Caco-2 (cell line): ENCODE measurements around the gene PRKAG2. TPM values are rescaled to one million over a fixed set of nuclear protein-coding genes. Genes with fewer than 3 reads are reported as not detected.

Source experiments
- BruUV-seq: library from RNA; stranded (reverse); fragments of 400-500 nt; replicated peaks from 2 replicates; lab custom pipeline; 2021; lab: Mats Ljungman, UMichigan
- CTCF ChIA-PET: fragments of 300-600 bp; sonication (Branson Sonifier 250); formaldehyde crosslinking; loops from one replicate; lab custom pipeline; 2022; ENCODE audit warnings: antibody characterized with exemption; lab: Charles Lee
- POLR2A ChIA-PET: fragments of 300-600 bp; sonication (Branson Sonifier 250); formaldehyde crosslinking; loops from one replicate; lab custom pipeline; 2022; ENCODE audit warnings: antibody characterized with exemption; lab: Charles Lee
- DNase-seq, 2 experiments: peaks; one replicate each; pipeline versions ENCODE4 v3.0.0 to v3.0.0-alpha.2; 2020 to 2022
- H3K27me3 ChIP-seq: replicated peaks from 2 replicates; pipeline ENCODE4 v1.6.0; 2011; ENCODE audit warnings: low read length; ENCODE audit not compliant: control insufficient read depth, insufficient read depth
- H3K36me3 ChIP-seq: 2 replicates; pipeline ENCODE4 v1.5.1; 2011; ENCODE audit warnings: low read length; ENCODE audit not compliant: control insufficient read depth, insufficient read depth
- H3K4me1 ChIP-seq: fragments of 250-450 bp; sonication (Bioruptor Pico); 2 replicates; pipeline ENCODE4 v1.5.1; 2020; ENCODE audit warnings: mild to moderate bottlenecking
- H3K4me3 ChIP-seq: 2 replicates; pipeline ENCODE4 v1.5.1; 2011; ENCODE audit warnings: low read depth, mild to moderate bottlenecking, control low read depth, low read length
- H3K9me3 ChIP-seq: fragments of 250-450 bp; sonication (Bioruptor Pico); 2 replicates; pipeline ENCODE4 v1.5.1; 2020; ENCODE audit warnings: mild to moderate bottlenecking, moderate library complexity
- H3K27ac Mint-ChIP-seq: one replicate; pipeline ENCODE4 v1.8.0; 2022; ENCODE audit warnings: mixed read lengths; ENCODE audit not compliant: unreplicated experiment
- H3K27me3 Mint-ChIP-seq: one replicate; pipeline ENCODE4 v1.8.0; 2022; ENCODE audit warnings: mixed read lengths; ENCODE audit not compliant: insufficient read depth, unreplicated experiment
- H3K36me3 Mint-ChIP-seq: one replicate; pipeline ENCODE4 v1.8.0; 2022; ENCODE audit warnings: mild to moderate bottlenecking, mixed read lengths; ENCODE audit not compliant: insufficient read depth, unreplicated experiment
- H3K4me1 Mint-ChIP-seq: one replicate; pipeline ENCODE4 v1.8.0; 2022; ENCODE audit warnings: low read depth, mixed read lengths; ENCODE audit not compliant: unreplicated experiment
- H3K4me3 Mint-ChIP-seq: one replicate; pipeline ENCODE4 v1.8.0; 2022; ENCODE audit warnings: mild to moderate bottlenecking, moderate library complexity, mixed read lengths; ENCODE audit not compliant: unreplicated experiment
- H3K9me3 Mint-ChIP-seq: one replicate; pipeline ENCODE4 v1.8.0; 2022; ENCODE audit warnings: mixed read lengths; ENCODE audit not compliant: unreplicated experiment
- intact Hi-C: fragments of 100-400 bp; cut with micrococcal nuclease; formaldehyde crosslinking; loops from one replicate; pipeline ENCODE4 v1.10.0; 2022; ENCODE audit not compliant: unreplicated experiment
- total RNA-seq: library from RNA; stranded (reverse); gene quantifications from 2 replicates; pipeline ENCODE4 v1.2.3, GENCODE V29; 2022
- TF ChIP-seq, protein P1 (sequence below), 2 experiments: fragments of 200-600 bp in 1 of 2; IDR thresholded peaks; 1 replicate in 1 of 2; 2 replicates in 1 of 2; pipeline versions ENCODE4 v1.5.1 to v1.8.0; 2011 to 2022; ENCODE audit warnings: antibody characterized with exemption in 1 of 2, control low read depth in 1 of 2, inconsistent platforms in 1 of 2, low read depth in 1 of 2, low read length in 1 of 2, mild to moderate bottlenecking in 1 of 2, moderate library complexity in 1 of 2; ENCODE audit not compliant: insufficient read depth in 1 of 2, severe bottlenecking in 1 of 2, unreplicated experiment in 1 of 2

The PRKAG2 gene
- total RNA-seq, 1 experiment from 2014 or later, result 15.9 TPM

DNA sequence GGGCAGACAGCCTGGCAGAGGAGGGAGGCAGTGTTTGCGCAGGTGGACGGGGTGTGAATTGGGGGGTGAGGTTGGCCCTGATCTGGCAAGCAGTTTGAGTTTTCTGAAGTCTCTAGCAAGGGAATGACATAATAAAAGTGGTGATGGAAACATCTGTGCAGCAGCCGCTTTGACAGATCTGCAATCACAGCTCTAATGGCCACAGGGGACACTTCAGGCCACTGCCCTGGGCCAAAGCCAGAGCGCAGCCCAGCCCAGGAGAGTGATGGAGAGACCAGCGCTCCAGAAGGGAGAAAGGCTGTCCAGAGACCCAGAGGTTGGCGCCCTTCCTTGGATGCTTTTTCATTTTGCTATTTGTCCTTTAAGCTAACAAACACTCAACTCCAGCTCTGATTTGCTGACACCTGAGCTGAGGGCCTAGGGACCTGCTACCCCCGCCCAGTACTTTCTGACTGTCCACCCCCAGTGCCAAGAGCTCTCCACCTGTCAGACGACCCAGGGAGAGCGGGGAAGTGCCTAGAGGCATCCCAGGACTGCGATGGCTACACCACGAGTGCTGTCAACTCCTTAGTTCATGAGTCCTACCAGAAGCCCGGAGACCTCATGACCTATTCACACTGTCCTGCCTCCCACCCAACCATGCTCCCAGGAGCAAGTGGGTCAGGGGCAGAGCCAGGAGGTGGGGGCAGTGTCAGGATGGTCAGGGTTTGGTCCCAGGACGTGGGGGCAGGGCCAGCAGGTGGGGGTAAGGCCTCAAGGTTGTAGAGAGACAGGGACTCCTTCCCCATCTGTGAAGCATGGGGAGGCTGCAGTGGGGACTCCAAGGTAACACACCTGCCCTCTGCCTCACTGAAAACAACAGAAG lies 112.6 kb downstream of the PRKAG2 start:
- TF ChIP-seq, protein P1, sequence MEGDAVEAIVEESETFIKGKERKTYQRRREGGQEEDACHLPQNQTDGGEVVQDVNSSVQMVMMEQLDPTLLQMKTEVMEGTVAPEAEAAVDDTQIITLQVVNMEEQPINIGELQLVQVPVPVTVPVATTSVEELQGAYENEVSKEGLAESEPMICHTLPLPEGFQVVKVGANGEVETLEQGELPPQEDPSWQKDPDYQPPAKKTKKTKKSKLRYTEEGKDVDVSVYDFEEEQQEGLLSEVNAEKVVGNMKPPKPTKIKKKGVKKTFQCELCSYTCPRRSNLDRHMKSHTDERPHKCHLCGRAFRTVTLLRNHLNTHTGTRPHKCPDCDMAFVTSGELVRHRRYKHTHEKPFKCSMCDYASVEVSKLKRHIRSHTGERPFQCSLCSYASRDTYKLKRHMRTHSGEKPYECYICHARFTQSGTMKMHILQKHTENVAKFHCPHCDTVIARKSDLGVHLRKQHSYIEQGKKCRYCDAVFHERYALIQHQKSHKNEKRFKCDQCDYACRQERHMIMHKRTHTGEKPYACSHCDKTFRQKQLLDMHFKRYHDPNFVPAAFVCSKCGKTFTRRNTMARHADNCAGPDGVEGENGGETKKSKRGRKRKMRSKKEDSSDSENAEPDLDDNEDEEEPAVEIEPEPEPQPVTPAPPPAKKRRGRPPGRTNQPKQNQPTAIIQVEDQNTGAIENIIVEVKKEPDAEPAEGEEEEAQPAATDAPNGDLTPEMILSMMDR (IDR thresholded peaks at IDR 0.05; ENCODE audit: insufficient read depth in 1 of 2, low read depth in 1 of 2, low read length in 1 of 2, severe bottlenecking in 1 of 2, unreplicated experiment in 1 of 2), result no peak
- Histone ChIP-seq H3K9me3 (no peaks in the 10 kb centered on the region), H3K4me3 (no peak overlapping the region), H3K36me3 (no peaks in the 10 kb centered on the region), H3K4me1 (peaks cover 8% of the 10 kb centered on the region; the same call in 1 of the 2 replicates), H3K27me3 (no peaks in the 10 kb centered on the region)
- no peak overlapping the region for H3K27ac Mint-ChIP-seq
- ChIA-PET POLR2A (no interaction called here), CTCF (no interaction called here)
- intact Hi-C loops, result no loop called here
- no peak overlapping the region for H3K4me3 Mint-ChIP-seq
- BruUV-seq, result no TSS peak
- H3K36me3 Mint-ChIP-seq, result no peaks in the 10 kb centered on the region
- no peaks in the 10 kb centered on the region for H3K27me3 Mint-ChIP-seq
- DNase-seq, result no peak
- H3K9me3 Mint-ChIP-seq, result no peaks in the 10 kb centered on the region
- H3K4me1 Mint-ChIP-seq, result peaks cover 4% of the 10 kb centered on the region

DNA sequence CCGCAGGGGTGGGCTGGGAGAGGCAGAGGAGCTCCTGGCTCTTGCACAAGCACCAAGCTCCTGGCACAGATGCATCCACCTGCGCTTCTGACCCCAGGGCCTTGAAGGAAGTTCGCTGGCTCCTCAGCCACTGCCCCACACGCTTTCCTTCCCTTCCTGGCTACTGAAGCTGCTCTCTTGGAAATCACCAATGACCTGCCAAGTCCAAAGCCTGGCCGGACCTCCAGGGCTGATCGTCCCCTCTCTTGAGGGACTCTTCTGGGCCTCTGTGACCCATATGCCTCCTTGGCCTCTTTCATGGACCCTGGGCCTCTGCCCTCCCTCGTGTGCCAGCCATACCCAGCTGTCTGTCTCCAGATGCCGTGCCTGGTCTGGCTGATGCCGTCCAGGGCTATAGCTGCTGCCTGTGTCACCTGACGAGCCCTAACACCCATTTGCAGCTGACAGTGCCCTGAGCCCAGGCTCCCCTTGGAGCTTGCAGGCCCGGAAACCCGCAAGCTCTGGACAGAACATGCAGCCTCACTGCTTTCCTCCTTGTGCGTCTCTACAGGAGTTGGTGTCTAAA lies 113.4 kb downstream of the PRKAG2 start:
- POLR2A ChIA-PET, result no interaction called here
- H3K4me3 Mint-ChIP-seq, result no peak overlapping the region
- H3K27me3 ChIP-seq, result no peaks in the 10 kb centered on the region
- H3K27me3 Mint-ChIP-seq, result no peaks in the 10 kb centered on the region
- no peaks in the 10 kb centered on the region for H3K9me3 ChIP-seq
- no peak for DNase-seq
- BruUV-seq, result no TSS peak
- H3K9me3 Mint-ChIP-seq, result no peaks in the 10 kb centered on the region
- peaks cover 8% of the 10 kb centered on the region for H3K4me1 Mint-ChIP-seq
- no peak overlapping the region for H3K4me3 ChIP-seq
- CTCF ChIA-PET, result no interaction called here
- H3K27ac Mint-ChIP-seq, result no peak overlapping the region
- no peaks in the 10 kb centered on the region for H3K36me3 Mint-ChIP-seq
- TF ChIP-seq, protein P1 (IDR thresholded peaks at IDR 0.05; ENCODE audit: insufficient read depth in 1 of 2, low read depth in 1 of 2, low read length in 1 of 2, severe bottlenecking in 1 of 2, unreplicated experiment in 1 of 2), result no peak
- intact Hi-C loops, result no loop called here
- peaks cover 10% of the 10 kb centered on the region; the same call in 1 of the 2 replicates for H3K4me1 ChIP-seq
- no peaks in the 10 kb centered on the region for H3K36me3 ChIP-seq

DNA sequence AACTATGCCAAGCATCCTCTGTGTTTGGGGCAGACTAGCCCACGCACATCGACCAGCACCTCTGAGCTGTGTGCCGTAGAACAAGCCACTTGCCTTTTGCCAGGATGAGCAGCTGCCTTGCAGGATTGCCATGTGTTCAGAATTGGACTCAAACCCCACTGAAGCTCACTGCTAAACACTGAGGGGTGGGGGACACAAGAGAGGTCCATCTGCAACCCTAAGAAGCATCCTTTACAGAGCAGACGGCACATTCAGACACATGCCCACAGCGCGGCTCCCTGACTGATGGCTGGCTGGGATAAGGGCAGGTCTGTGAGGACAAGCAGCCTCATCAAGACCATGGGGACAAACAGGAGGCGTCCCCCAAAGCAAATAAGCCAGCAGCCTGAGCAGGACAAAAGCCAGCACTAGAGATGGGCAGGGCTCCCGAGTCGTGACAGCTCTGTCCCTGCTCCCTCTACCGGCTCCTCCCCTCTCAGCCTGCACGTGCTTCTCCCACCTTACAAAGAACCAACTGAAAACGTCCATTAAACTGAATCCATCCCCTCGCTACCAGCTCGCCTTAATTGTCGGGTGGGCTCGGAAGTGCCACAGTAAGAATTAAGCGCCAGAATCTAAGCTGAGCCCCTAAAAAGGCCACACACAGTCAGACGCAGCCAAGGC lies 114.2 kb downstream of the PRKAG2 start:
- POLR2A ChIA-PET, result no interaction called here
- H3K4me1 Mint-ChIP-seq, result peaks cover 8% of the 10 kb centered on the region
- no peak for DNase-seq
- no peaks in the 10 kb centered on the region for H3K9me3 ChIP-seq
- CTCF ChIA-PET, result interaction anchor here (1.1 kb wide), 1 partner anchor 17 kb away, joined by 4 read pairs; no protein-coding TSS in a partner anchor
- no peak overlapping the region for H3K4me3 ChIP-seq
- peaks cover 10% of the 10 kb centered on the region; the same call in 1 of the 2 replicates for H3K4me1 ChIP-seq
- H3K4me3 Mint-ChIP-seq, result no peak overlapping the region
- H3K36me3 ChIP-seq, result no peaks in the 10 kb centered on the region
- BruUV-seq, result no TSS peak
- TF ChIP-seq, protein P1 (IDR thresholded peaks at IDR 0.05; ENCODE audit: insufficient read depth in 1 of 2, low read depth in 1 of 2, low read length in 1 of 2, severe bottlenecking in 1 of 2, unreplicated experiment in 1 of 2), result no peak
- intact Hi-C loops, result no loop called here
- H3K9me3 Mint-ChIP-seq, result no peaks in the 10 kb centered on the region
- no peaks in the 10 kb centered on the region for H3K27me3 ChIP-seq
- H3K36me3 Mint-ChIP-seq, result no peaks in the 10 kb centered on the region
- H3K27me3 Mint-ChIP-seq, result no peaks in the 10 kb centered on the region
- H3K27ac Mint-ChIP-seq, result no peak overlapping the region
